Stomach (tissue), 9 donors: Measurements from ENCODE around the gene CPVL. TPM values are rescaled to one million over a fixed set of nuclear protein-coding genes. Genes with fewer than 3 reads are reported as not detected.

Source experiments
- DNase-seq, 2 donors: peaks; one replicate each; pipeline versions ENCODE4 v3.0.0 to v3.0.0-alpha.2; 2013 to 2019
- H3K27ac ChIP-seq, 5 donors: fragments of 200-600 bp in 4 of 5; sonication (generic) in 4 of 5; one replicate each; pipeline ENCODE4 v1.5.1; 2013 to 2019; ENCODE audit warnings: mild to moderate bottlenecking in 1 of 5, moderate library complexity in 1 of 5
- H3K27me3 ChIP-seq, 3 donors: fragments of 200-600 bp; sonication (generic); one replicate each; pipeline ENCODE4 v1.5.1; 2017 to 2019; ENCODE audit warnings: mixed run types in 1 of 3
- H3K36me3 ChIP-seq, 4 donors: fragments of 200-600 bp; sonication (generic); 1 replicate in 3 of 4; 2 replicates in 1 of 4; pipeline ENCODE4 v1.5.1; 2016 to 2019
- H3K4me1 ChIP-seq, 4 donors: fragments of 200-600 bp; sonication (generic); one replicate each; pipeline ENCODE4 v1.5.1; 2016 to 2019
- H3K4me3 ChIP-seq, 4 donors: fragments of 200-600 bp; sonication (generic) in 3 of 4; one replicate each; pipeline ENCODE4 v1.5.1; 2016 to 2019; ENCODE audit warnings: mild to moderate bottlenecking in 1 of 4
- H3K9me3 ChIP-seq, 4 donors: fragments of 200-600 bp; sonication (generic); one replicate each; pipeline ENCODE4 v1.5.1; 2016 to 2019
- CTCF ChIP-seq, 7 experiments: fragments of 450-650 bp in 4 of 7; fragments of 200-600 bp in 3 of 7; sonication (generic) in 3 of 7; IDR thresholded peaks; one replicate each; pipeline ENCODE4 v1.5.1; 2016 to 2019; ENCODE audit warnings: antibody characterized with exemption in 7 of 7, control low read depth in 2 of 7, mild to moderate bottlenecking in 1 of 7
- EP300 ChIP-seq: sonication (generic); formaldehyde crosslinking; IDR thresholded peaks from one replicate; pipeline ENCODE4 v1.6.1; 2017; ENCODE audit warnings: antibody characterized with exemption
- POLR2A ChIP-seq, 4 donors: fragments of 450-650 bp; IDR thresholded peaks; one replicate each; pipeline ENCODE4 v1.6.1; 2016; ENCODE audit warnings: antibody characterized with exemption in 4 of 4, control low read depth in 2 of 4, mild to moderate bottlenecking in 1 of 4, moderate library complexity in 1 of 4
- POLR2AphosphoS5 ChIP-seq, 3 donors: sonication (generic); formaldehyde crosslinking; IDR thresholded peaks; one replicate each; pipeline ENCODE4 v1.6.1; 2016; ENCODE audit warnings: antibody characterized with exemption in 3 of 3
- WGBS, 5 donors: extraction: QIAGEN DNeasy Blood & Tissue Kit in 3 of 5; methylation state at CpG; one replicate each; pipeline versions ENCODE4 v1.1.5 to v1.1.7; 2013 to 2018; 5-methylcytosine and 5-hydroxymethylcytosine counted together
- intact Hi-C: fragments of 100-400 bp; cut with DNase I; formaldehyde crosslinking; loops from one replicate; pipeline ENCODE4 v1.15.1; 2023; ENCODE audit warnings: low total_unique reads
- polyA plus RNA-seq, 3 donors: library from polyadenylated mRNA; stranded (reverse); fragments of 200-250 nt; gene quantifications; one replicate each; pipeline ENCODE4 v1.2.3, GENCODE V29; 2013
- total RNA-seq, 5 donors: library from RNA; depleted of rRNA; stranded (reverse); fragments of >200 nt; gene quantifications; one replicate each; pipeline versions ENCODE4 v1.1.0 to v1.2.3, GENCODE V29; 2014 to 2016
- donor health status: healthy with polysubstance abuse.
- donor health status: Bipolar disorder and iron deficiency.
- donor health status: healthy.

The CPVL gene
- total and polyA plus RNA-seq, 8 donors: 4.1 to 24.3 (median 17.5) TPM; not detected in 3

- H3K4me3 ChIP-seq: no peak overlapping the region
- no peaks in the 10 kb centered on the region for H3K4me1 ChIP-seq
- no peaks in the 10 kb centered on the region for H3K27me3 ChIP-seq
- H3K27ac ChIP-seq: peak overlapping the region in 1 of 5 donors; percentile 26
- peak; percentile 31 to 59 for DNase-seq
- TF ChIP-seq POLR2AphosphoS5 (IDR thresholded peaks at IDR 0.05) (peak in 1 of 3 donors; percentile 39), EP300 (no peak)
- H3K9me3 ChIP-seq: no peaks in the 10 kb centered on the region
- intact Hi-C loops: no loop called here
- WGBS, 5 donors: 48 to 65% (median 57%) methylated on average over 9 of the region's 9 CpGs
- H3K36me3 ChIP-seq: no peaks in the 10 kb centered on the region
These were observed 31.7 kb upstream of the CPVL start for GRCh38 chr7:29177963-29178600.

GRCh38 chr7:29173458-29173857, 27.1 kb upstream of the CPVL start:
- H3K36me3 ChIP-seq: no peaks in the 10 kb centered on the region
- no peaks in the 10 kb centered on the region for H3K9me3 ChIP-seq
- no peaks in the 10 kb centered on the region for H3K4me1 ChIP-seq
- no peak for TF ChIP-seq CTCF (IDR thresholded peaks at IDR 0.05)
- TF ChIP-seq POLR2A (IDR thresholded peaks at IDR 0.05): no peak
- TF ChIP-seq POLR2AphosphoS5 (IDR thresholded peaks at IDR 0.05): no peak
- no peak for TF ChIP-seq EP300
- H3K4me3 ChIP-seq: no peak overlapping the region
- no peak for DNase-seq
- H3K27ac ChIP-seq: no peak overlapping the region
- WGBS, 5 donors: 82 to 95% (median 91%) methylated on average over 3 of the region's 3 CpGs
- intact Hi-C loops: no loop called here
- no peaks in the 10 kb centered on the region for H3K27me3 ChIP-seq

- Histone ChIP-seq H3K9me3 (peaks cover 0 to 5% (median 3%) of the 10 kb centered on the region in 4 donors), H3K4me3 (no peak overlapping the region), H3K27ac (no peak overlapping the region), H3K36me3 (no peaks in the 10 kb centered on the region), H3K4me1 (no peaks in the 10 kb centered on the region), H3K27me3 (no peaks in the 10 kb centered on the region)
- TF ChIP-seq EP300 (no peak), POLR2A (IDR thresholded peaks at IDR 0.05) (no peak), POLR2AphosphoS5 (IDR thresholded peaks at IDR 0.05) (no peak), CTCF (IDR thresholded peaks at IDR 0.05) (no peak)
- WGBS, 5 donors: 69 to 87% (median 73%) methylated on average over 7 of the region's 7 CpGs
- intact Hi-C loops: no loop called here
- DNase-seq: no peak
These were observed 24.4 kb upstream of the CPVL start for GRCh38 chr7:29170781-29171180.

GRCh38 chr7:29167721-29168120, 21.4 kb upstream of the CPVL start:
- intact Hi-C loops: no loop called here
- DNase-seq: no peak
- Histone ChIP-seq H3K36me3 (no peaks in the 10 kb centered on the region), H3K4me3 (no peak overlapping the region), H3K4me1 (no peaks in the 10 kb centered on the region), H3K9me3 (peaks cover 0 to 10% (median 5%) of the 10 kb centered on the region in 4 donors), H3K27ac (no peak overlapping the region), H3K27me3 (no peaks in the 10 kb centered on the region)
- 43 to 100% (median 92%) methylated on average over 1 of the region's 1 CpG for WGBS, 5 donors
- TF ChIP-seq CTCF (IDR thresholded peaks at IDR 0.05) (no peak), POLR2A (IDR thresholded peaks at IDR 0.05) (no peak), POLR2AphosphoS5 (IDR thresholded peaks at IDR 0.05) (no peak), EP300 (no peak)

GRCh38 chr7:29163854-29164253, 17.5 kb upstream of the CPVL start:
- H3K9me3 ChIP-seq: peaks cover 0 to 10% (median 5%) of the 10 kb centered on the region in 4 donors
- DNase-seq: peak in 1 of 2 donors; percentile 35
- no peak overlapping the region for H3K27ac ChIP-seq
- H3K36me3 ChIP-seq: no peaks in the 10 kb centered on the region
- H3K27me3 ChIP-seq: peaks cover 0 to 6% (median 0%) of the 10 kb centered on the region in 3 donors
- no peak for TF ChIP-seq POLR2A (IDR thresholded peaks at IDR 0.05)
- no peak for TF ChIP-seq CTCF (IDR thresholded peaks at IDR 0.05)
- TF ChIP-seq POLR2AphosphoS5 (IDR thresholded peaks at IDR 0.05): no peak
- no peak for TF ChIP-seq EP300
- WGBS, 5 donors: 32 to 53% (median 39%) methylated on average over 3 of the region's 3 CpGs
- H3K4me3 ChIP-seq: no peak overlapping the region
- H3K4me1 ChIP-seq: no peaks in the 10 kb centered on the region
- intact Hi-C loops: no loop called here
